ENCODE measurements around the gene NME3.

Gene NME3

DNA sequence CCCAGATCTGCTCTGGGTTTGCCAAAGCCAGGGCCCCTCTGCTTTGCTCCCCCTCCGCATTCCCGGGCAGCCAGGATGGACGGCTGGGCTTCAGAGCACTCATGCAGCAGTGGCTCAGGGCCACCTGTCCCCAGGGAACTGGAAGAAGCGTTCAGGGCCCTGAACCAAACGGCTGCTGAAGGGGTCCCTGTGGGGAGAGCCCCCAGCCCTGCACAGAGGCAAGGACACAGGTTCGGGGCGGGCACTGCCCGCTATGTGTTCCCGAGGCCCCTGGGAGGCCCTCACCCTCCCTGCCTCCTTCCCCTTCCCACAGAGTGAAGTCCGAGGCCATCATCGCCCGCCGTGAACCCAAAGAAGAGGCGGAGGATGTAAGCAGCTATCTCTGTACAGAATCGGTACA, 10.4 kb downstream of the NME3 start:
- no peak for DNase-seq (ENCODE audit: low read depth)
- in situ Hi-C loops (cut with HindIII; ENCODE audit: low sequenced_read_pairs): no loop called here
- H3K4me3 ChIP-seq (ENCODE audit: low read depth, low read length): no peak overlapping the region
- TF ChIP-seq, protein P1, sequence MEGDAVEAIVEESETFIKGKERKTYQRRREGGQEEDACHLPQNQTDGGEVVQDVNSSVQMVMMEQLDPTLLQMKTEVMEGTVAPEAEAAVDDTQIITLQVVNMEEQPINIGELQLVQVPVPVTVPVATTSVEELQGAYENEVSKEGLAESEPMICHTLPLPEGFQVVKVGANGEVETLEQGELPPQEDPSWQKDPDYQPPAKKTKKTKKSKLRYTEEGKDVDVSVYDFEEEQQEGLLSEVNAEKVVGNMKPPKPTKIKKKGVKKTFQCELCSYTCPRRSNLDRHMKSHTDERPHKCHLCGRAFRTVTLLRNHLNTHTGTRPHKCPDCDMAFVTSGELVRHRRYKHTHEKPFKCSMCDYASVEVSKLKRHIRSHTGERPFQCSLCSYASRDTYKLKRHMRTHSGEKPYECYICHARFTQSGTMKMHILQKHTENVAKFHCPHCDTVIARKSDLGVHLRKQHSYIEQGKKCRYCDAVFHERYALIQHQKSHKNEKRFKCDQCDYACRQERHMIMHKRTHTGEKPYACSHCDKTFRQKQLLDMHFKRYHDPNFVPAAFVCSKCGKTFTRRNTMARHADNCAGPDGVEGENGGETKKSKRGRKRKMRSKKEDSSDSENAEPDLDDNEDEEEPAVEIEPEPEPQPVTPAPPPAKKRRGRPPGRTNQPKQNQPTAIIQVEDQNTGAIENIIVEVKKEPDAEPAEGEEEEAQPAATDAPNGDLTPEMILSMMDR (IDR thresholded peaks at IDR 0.05; ENCODE audit: low read depth, low read length, missing control alignments): no peak

DNA sequence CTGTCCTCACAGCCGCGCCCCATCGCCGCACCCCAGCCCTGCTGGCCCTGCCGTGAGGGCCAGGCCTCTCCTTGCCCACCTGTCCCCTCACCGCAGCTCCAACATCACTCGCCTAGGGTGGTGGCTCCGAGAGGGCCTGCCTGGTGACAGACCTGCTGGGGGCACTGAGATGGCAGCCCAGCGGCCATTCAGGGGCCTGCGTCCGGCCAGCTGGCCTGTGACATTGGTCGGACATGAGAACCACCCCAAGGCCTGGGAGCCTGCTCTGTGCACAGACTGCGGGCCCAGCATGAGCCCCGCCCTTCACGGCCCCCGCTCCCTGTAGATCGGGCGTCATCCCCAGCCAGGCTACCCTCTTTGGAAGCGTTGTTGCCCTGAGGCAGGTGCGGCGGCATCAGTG, 11.8 kb downstream of the NME3 start:
- TF ChIP-seq, protein P1 (IDR thresholded peaks at IDR 0.05; ENCODE audit: low read depth, low read length, missing control alignments): no peak
- H3K4me3 ChIP-seq (ENCODE audit: low read depth, low read length): no peak overlapping the region
- no peak for DNase-seq (ENCODE audit: low read depth)
- in situ Hi-C loops (cut with HindIII; ENCODE audit: low sequenced_read_pairs): no loop called here

DNA sequence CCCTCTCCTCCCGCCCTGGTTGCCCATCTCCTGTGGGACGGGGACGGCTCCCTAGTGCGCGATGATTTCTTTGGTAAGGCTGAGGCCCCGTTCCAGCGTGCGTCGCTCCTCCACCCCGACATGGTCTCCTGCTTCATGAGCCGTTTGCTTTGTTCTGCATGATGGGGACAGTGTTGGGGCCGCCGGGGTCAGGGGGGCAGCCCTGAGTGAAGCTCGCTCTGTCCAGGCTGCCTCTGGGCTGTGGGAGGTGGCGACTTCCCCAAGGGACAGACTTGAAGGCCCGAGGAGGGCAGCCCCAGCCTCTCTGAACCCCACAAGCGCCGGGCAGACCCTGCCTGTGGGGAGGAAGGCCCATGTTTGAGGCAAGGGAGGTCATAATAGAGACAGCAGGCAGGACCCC, 12.4 kb downstream of the NME3 start:
- H3K4me3 ChIP-seq (ENCODE audit: low read depth, low read length): no peak overlapping the region
- TF ChIP-seq, protein P1 (IDR thresholded peaks at IDR 0.05; ENCODE audit: low read depth, low read length, missing control alignments): no peak
- in situ Hi-C loops (cut with HindIII; ENCODE audit: low sequenced_read_pairs): no loop called here
- no peak for DNase-seq (ENCODE audit: low read depth)

DNA sequence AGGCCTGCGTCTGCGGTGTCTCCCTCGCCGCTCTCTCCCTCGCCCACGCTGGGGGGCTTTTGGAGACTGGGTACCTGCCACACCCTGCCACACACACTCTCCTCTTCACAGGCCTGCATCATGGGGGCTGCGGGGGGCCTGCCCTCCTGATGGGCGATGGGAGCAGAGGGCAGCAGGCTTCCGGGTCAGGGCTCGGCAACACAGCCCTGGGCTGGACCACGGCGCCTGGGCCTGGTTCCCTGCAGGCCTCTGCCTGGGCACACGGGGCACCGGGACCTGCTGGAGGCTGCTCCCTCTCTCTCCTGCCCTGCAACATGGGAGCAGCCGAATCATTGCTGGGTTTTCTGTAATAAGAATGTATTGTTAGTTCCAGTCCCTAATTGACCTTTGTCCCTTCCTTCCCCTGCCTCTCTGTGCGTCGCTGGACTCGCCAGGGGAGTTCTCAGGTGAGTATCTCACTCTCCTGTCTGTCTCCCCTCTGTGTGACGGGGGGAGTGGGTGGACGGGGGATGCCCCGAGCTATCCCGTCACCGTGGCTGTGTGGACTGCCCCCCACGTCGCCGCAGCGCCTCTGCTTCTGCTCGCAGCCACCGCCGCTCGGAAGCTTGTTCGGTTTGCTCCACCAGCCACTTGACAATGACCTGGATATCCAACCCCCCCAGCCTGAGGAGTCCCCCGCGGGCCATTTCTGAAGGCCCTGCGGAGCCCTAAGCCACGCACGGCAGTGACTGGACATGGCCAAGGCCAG, 13.5 kb downstream of the NME3 start:
- no peak for DNase-seq (ENCODE audit: low read depth)
- TF ChIP-seq, protein P1 (IDR thresholded peaks at IDR 0.05; ENCODE audit: low read depth, low read length, missing control alignments): no peak
- no peak overlapping the region for H3K4me3 ChIP-seq (ENCODE audit: low read depth, low read length)
- in situ Hi-C loops (cut with HindIII; ENCODE audit: low sequenced_read_pairs): no loop called here

DNA sequence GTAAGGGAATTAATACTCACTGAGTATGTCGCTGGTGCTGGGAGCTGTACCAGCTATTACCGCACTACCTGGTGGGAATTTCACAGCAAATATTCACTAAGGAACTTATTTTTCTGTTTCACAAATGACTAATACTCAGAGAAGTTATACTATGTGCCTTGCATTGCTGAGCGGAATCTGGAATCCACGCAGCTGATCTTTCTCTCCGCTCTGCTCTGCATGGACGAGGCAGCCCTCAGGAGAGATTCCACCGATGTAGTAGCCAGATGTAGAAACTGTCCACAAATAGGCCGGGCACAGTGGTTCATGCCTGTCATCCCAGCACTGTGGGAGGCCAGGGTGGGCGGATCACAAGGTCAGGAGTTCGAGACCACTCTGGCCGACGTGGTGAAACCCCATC, 17.1 kb downstream of the NME3 start:
- H3K4me3 ChIP-seq (ENCODE audit: low read depth, low read length): no peak overlapping the region
- in situ Hi-C loops (cut with HindIII; ENCODE audit: low sequenced_read_pairs): no loop called here
- TF ChIP-seq, protein P1 (IDR thresholded peaks at IDR 0.05; ENCODE audit: low read depth, low read length, missing control alignments): no peak

DNA sequence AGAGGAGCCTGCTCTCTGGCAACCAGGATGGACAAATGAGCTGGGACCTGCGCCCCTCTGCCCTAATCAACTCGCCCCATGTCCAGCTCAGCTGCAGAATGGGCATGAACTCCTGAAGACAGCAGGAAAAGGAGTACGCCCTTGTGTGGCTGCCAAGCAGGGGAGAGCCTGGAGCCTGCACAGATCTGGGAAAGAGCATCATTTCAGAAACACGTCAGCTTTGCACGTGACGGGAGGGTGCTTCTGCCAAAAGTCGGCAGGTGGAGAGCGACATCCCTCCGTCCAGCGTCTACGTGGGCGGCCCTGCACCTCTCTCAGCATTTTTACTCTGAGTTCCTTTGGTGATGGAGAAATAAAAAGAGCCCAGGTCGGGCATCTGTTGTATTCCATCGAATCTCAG, 18.5 kb downstream of the NME3 start:
- DNase-seq (ENCODE audit: low read depth): no peak
- TF ChIP-seq, protein P1 (IDR thresholded peaks at IDR 0.05; ENCODE audit: low read depth, low read length, missing control alignments): no peak
- in situ Hi-C loops (cut with HindIII; ENCODE audit: low sequenced_read_pairs): no loop called here

More for the DNA sequence above, 17.1 kb downstream of the NME3 start:
- no peak for DNase-seq (ENCODE audit: low read depth)

More for the DNA sequence above, 18.5 kb downstream of the NME3 start:
- H3K4me3 ChIP-seq (ENCODE audit: low read depth, low read length): no peak overlapping the region

Data from astrocyte of the cerebellum (primary cell).